ENCODE data around the gene SPDL1. TPM values are rescaled to one million over a fixed set of nuclear protein-coding genes. Genes with fewer than 3 reads are reported as not detected.
A peak's percentile ranks its signal among the peaks of the same experiment; 100 is the strongest.

SPDL1 gene
- total and polyA plus RNA-seq, 2 donors from 2014 or later: 3.2 to 6.8 TPM

- no peak for FAIRE-seq
- H3K4me1 ChIP-seq (ENCODE audit: control insufficient read depth in 2 of 3, insufficient read depth in 2 of 3, low read depth in 1 of 3, low read length in 3 of 3): peaks cover 0 to 2% (median 0%) of the 10 kb centered on the region in 3 donors
- H3K4me3 ChIP-seq (ENCODE audit: low read length in 3 of 3): no peak overlapping the region
- H3K9ac ChIP-seq (ENCODE audit: low read length in 3 of 3): no peak overlapping the region
- H3K27ac ChIP-seq (ENCODE audit: low read depth in 2 of 2, low read length in 2 of 2): no peak overlapping the region
- no peaks in the 10 kb centered on the region for H3K36me3 ChIP-seq (ENCODE audit: control insufficient read depth in 2 of 3, insufficient read depth in 3 of 3, low read length in 3 of 3)
- H3K27me3 ChIP-seq (ENCODE audit: control insufficient read depth, insufficient read depth, low read length): no peaks in the 10 kb centered on the region
- intact Hi-C loops (cut with DNase I): no loop called here
- no peaks in the 10 kb centered on the region for H3K9me3 ChIP-seq (ENCODE audit: control insufficient read depth in 2 of 3, insufficient read depth in 1 of 3, low read length in 3 of 3)
- DNase-seq: peak in 2 of 5 donors; percentile 36 to 41
- TF ChIP-seq CTCF (IDR thresholded peaks at IDR 0.05; ENCODE audit: borderline replicate concordance, extremely low read depth, insufficient read depth): peak; percentile 27
These were observed 5.6 kb upstream of the SPDL1 start for GRCh38 chr5:169577951-169578350.

GRCh38 chr5:169580964-169581363 lies 2.6 kb upstream of the SPDL1 start:
- no peak for DNase-seq
- Histone ChIP-seq H3K9ac (ENCODE audit: low read length in 3 of 3) (no peak overlapping the region), H3K27ac (ENCODE audit: low read depth in 2 of 2, low read length in 2 of 2) (no peak overlapping the region), H3K4me1 (ENCODE audit: control insufficient read depth in 2 of 3, insufficient read depth in 2 of 3, low read depth in 1 of 3, low read length in 3 of 3) (peaks cover 0 to 6% (median 0%) of the 10 kb centered on the region in 3 donors), H3K27me3 (ENCODE audit: control insufficient read depth, insufficient read depth, low read length) (no peaks in the 10 kb centered on the region), H3K36me3 (ENCODE audit: control insufficient read depth in 2 of 3, insufficient read depth in 3 of 3, low read length in 3 of 3) (no peaks in the 10 kb centered on the region), H3K4me3 (ENCODE audit: low read length in 3 of 3) (no peak overlapping the region), H3K9me3 (ENCODE audit: control insufficient read depth in 2 of 3, insufficient read depth in 1 of 3, low read length in 3 of 3) (no peaks in the 10 kb centered on the region)
- no peak for TF ChIP-seq CTCF (IDR thresholded peaks at IDR 0.05; ENCODE audit: borderline replicate concordance, extremely low read depth, insufficient read depth)
- intact Hi-C loops (cut with DNase I): no loop called here
- no peak for FAIRE-seq

- Histone ChIP-seq H3K9me3 (ENCODE audit: control insufficient read depth in 2 of 3, insufficient read depth in 1 of 3, low read length in 3 of 3) (no peaks in the 10 kb centered on the region), H3K4me3 (ENCODE audit: low read length in 3 of 3) (no peak overlapping the region), H3K4me1 (ENCODE audit: control insufficient read depth in 2 of 3, insufficient read depth in 2 of 3, low read depth in 1 of 3, low read length in 3 of 3) (peaks cover 0 to 6% (median 0%) of the 10 kb centered on the region in 3 donors), H3K27me3 (ENCODE audit: control insufficient read depth, insufficient read depth, low read length) (no peaks in the 10 kb centered on the region), H3K9ac (ENCODE audit: low read length in 3 of 3) (no peak overlapping the region), H3K27ac (ENCODE audit: low read depth in 2 of 2, low read length in 2 of 2) (no peak overlapping the region), H3K36me3 (ENCODE audit: control insufficient read depth in 2 of 3, insufficient read depth in 3 of 3, low read length in 3 of 3) (no peaks in the 10 kb centered on the region)
- FAIRE-seq: peak; percentile 41
- intact Hi-C loops (cut with DNase I): no loop called here
- DNase-seq: peak in 4 of 5 donors; percentile 36 to 71 (median 53)
- TF ChIP-seq CTCF (IDR thresholded peaks at IDR 0.05; ENCODE audit: borderline replicate concordance, extremely low read depth, insufficient read depth): peak; percentile 59
These were observed 1.9 kb upstream of the SPDL1 start for GRCh38 chr5:169581580-169582227.

- H3K9me3 ChIP-seq (ENCODE audit: control insufficient read depth in 2 of 3, insufficient read depth in 1 of 3, low read length in 3 of 3): no peaks in the 10 kb centered on the region
- no peak for FAIRE-seq
- H3K27ac ChIP-seq (ENCODE audit: low read depth in 2 of 2, low read length in 2 of 2): peak overlapping the region in 1 of 2 donors; percentile 43
- peak overlapping the region; percentile 43 to 80 (median 73) for H3K9ac ChIP-seq (ENCODE audit: low read length in 3 of 3)
- peaks cover 0 to 6% (median 0%) of the 10 kb centered on the region in 3 donors for H3K4me1 ChIP-seq (ENCODE audit: control insufficient read depth in 2 of 3, insufficient read depth in 2 of 3, low read depth in 1 of 3, low read length in 3 of 3)
- intact Hi-C loops (cut with DNase I): no loop called here
- peak overlapping the region; percentile 79 to 86 (median 80) for H3K4me3 ChIP-seq (ENCODE audit: low read length in 3 of 3)
- no peaks in the 10 kb centered on the region for H3K27me3 ChIP-seq (ENCODE audit: control insufficient read depth, insufficient read depth, low read length)
- TF ChIP-seq CTCF (IDR thresholded peaks at IDR 0.05; ENCODE audit: borderline replicate concordance, extremely low read depth, insufficient read depth): no peak
- H3K36me3 ChIP-seq (ENCODE audit: control insufficient read depth in 2 of 3, insufficient read depth in 3 of 3, low read length in 3 of 3): no peaks in the 10 kb centered on the region
- DNase-seq: no peak
These were observed 511 bp upstream of the SPDL1 start for GRCh38 chr5:169583101-169583423.
